Colonic mucosa (tissue), 4 donors: ENCODE results near the gene CD3D. TPM values are rescaled to one million over a fixed set of nuclear protein-coding genes. Genes with fewer than 3 reads are reported as not detected.

Experiments used
- DNase-seq: peaks from one replicate; pipeline ENCODE4 v3.0.0-alpha.2; 2020
- H3K27ac ChIP-seq: fragments of 200-600 bp; one replicate; pipeline ENCODE4 v1.8.0; 2021
- H3K27me3 ChIP-seq: fragments of 200-600 bp; one replicate; pipeline ENCODE4 v1.8.0; 2021
- H3K36me3 ChIP-seq: fragments of 200-600 bp; one replicate; pipeline ENCODE4 v1.8.0; 2021
- H3K4me1 ChIP-seq: fragments of 200-600 bp; one replicate; pipeline ENCODE4 v1.8.0; 2021; ENCODE audit warnings: mild to moderate bottlenecking
- H3K4me3 ChIP-seq: fragments of 200-600 bp; one replicate; pipeline ENCODE4 v1.8.0; 2021
- H3K9ac ChIP-seq, 2 donors: one replicate each; pipeline ENCODE4 v1.7.0; 2013; ENCODE audit warnings: control low read depth in 2 of 2, low read depth in 2 of 2, low read length in 2 of 2
- H3K9me3 ChIP-seq: fragments of 200-600 bp; one replicate; pipeline ENCODE4 v1.8.0; 2021
- CTCF ChIP-seq: fragments of 200-600 bp; IDR thresholded peaks from one replicate; pipeline ENCODE4 v1.8.0; 2022; ENCODE audit warnings: antibody characterized with exemption, mild to moderate bottlenecking
- intact Hi-C: fragments of 100-400 bp; cut with DNase I; formaldehyde crosslinking; loops from one replicate; pipeline ENCODE4 v1.14.1; 2022
- total RNA-seq, 2 donors: library from RNA; stranded (reverse); fragmentation: NEBNext Ultra II Directional in 1 of 2; extraction: Animal tissue kit (Norgen Biotek cat#: 25700) in 1 of 2; gene quantifications; one replicate each; pipeline ENCODE4 v1.2.1, GENCODE V29; 2021
- donor health status: healthy.
- donor health status: DM: no; HTN: no; CAD: no.
- donor health status: DM: no; HTN: no; CAD: no.

CD3D gene
- total RNA-seq, 2 donors from 2014 or later: 3.1 to 4.7 TPM

- H3K27ac ChIP-seq: no peak overlapping the region
- TF ChIP-seq CTCF: no peak
- no peak overlapping the region for H3K4me3 ChIP-seq
- peaks cover 16% of the 10 kb centered on the region for H3K4me1 ChIP-seq
- no peak overlapping the region for H3K9ac ChIP-seq
- no peaks in the 10 kb centered on the region for H3K9me3 ChIP-seq
- H3K36me3 ChIP-seq: no peaks in the 10 kb centered on the region
- no peaks in the 10 kb centered on the region for H3K27me3 ChIP-seq
- intact Hi-C loops: no loop called here
- DNase-seq: no peak
Measured at GRCh38 chr11:118318124-118318523, 24.4 kb downstream of the CD3D start.

GRCh38 chr11:118314988-118315411, 27.5 kb downstream of the CD3D start:
- Histone ChIP-seq H3K27me3 (no peaks in the 10 kb centered on the region), H3K4me1 (peaks cover 11% of the 10 kb centered on the region), H3K4me3 (no peak overlapping the region), H3K9ac (no peak overlapping the region), H3K36me3 (no peaks in the 10 kb centered on the region), H3K27ac (peak overlapping the region; percentile 46), H3K9me3 (no peaks in the 10 kb centered on the region)
- intact Hi-C loops: no loop called here
- no peak for DNase-seq
- TF ChIP-seq CTCF: no peak

GRCh38 chr11:118313242-118313641, 29.3 kb downstream of the CD3D start:
- intact Hi-C loops: no loop called here
- no peak overlapping the region for H3K27ac ChIP-seq

GRCh38 chr11:118312328-118312727, 30.2 kb downstream of the CD3D start:
- Histone ChIP-seq H3K36me3 (no peaks in the 10 kb centered on the region), H3K27ac (no peak overlapping the region), H3K9ac (no peak overlapping the region), H3K9me3 (no peaks in the 10 kb centered on the region), H3K27me3 (no peaks in the 10 kb centered on the region), H3K4me3 (no peak overlapping the region), H3K4me1 (peaks cover 11% of the 10 kb centered on the region)
- no peak for DNase-seq
- no peak for TF ChIP-seq CTCF
- intact Hi-C loops: no loop called here

More at GRCh38 chr11:118313242-118313641, 29.3 kb downstream of the CD3D start:
- no peaks in the 10 kb centered on the region for H3K27me3 ChIP-seq
- H3K9ac ChIP-seq: no peak overlapping the region
- TF ChIP-seq CTCF: no peak
- no peak for DNase-seq
- H3K36me3 ChIP-seq: no peaks in the 10 kb centered on the region
- no peak overlapping the region for H3K4me3 ChIP-seq
- no peaks in the 10 kb centered on the region for H3K9me3 ChIP-seq
- H3K4me1 ChIP-seq: peaks cover 11% of the 10 kb centered on the region

- intact Hi-C loops: no loop called here
- Histone ChIP-seq H3K27ac (no peak overlapping the region), H3K4me1 (peaks cover 7% of the 10 kb centered on the region), H3K27me3 (no peaks in the 10 kb centered on the region), H3K4me3 (no peak overlapping the region), H3K9me3 (no peaks in the 10 kb centered on the region), H3K36me3 (no peaks in the 10 kb centered on the region), H3K9ac (no peak overlapping the region)
- no peak for DNase-seq
- TF ChIP-seq CTCF: no peak
Measured at GRCh38 chr11:118311518-118311917, 31.0 kb downstream of the CD3D start.
